Keratinocyte (primary cell): ENCODE results near the gene RORB.

Source experiments
- CTCF ChIP-seq, 3 experiments: IDR thresholded peaks in 1 of 3; conservative IDR thresholded peaks in 1 of 3; optimal IDR thresholded peaks in 1 of 3; 2 replicates in 2 of 3; 3 replicates in 1 of 3; pipeline versions ENCODE3 to v1.5.1; 2011; ENCODE audit warnings: low read length in 3 of 3, mild to moderate bottlenecking in 3 of 3, moderate library complexity in 2 of 3, control low read depth in 1 of 3, inconsistent platforms in 1 of 3; ENCODE audit not compliant: insufficient read depth in 2 of 3; ENCODE audit errors: extremely low read depth in 1 of 3
- EZH2 ChIP-seq: IDR thresholded peaks from one replicate; pipeline ENCODE4 v1.6.1; 2012; ENCODE audit warnings: inconsistent platforms, mild to moderate bottlenecking, low read length, moderate library complexity

- TF ChIP-seq CTCF (optimal IDR thresholded peaks at IDR 0.05 in 1 of 3, IDR thresholded peaks at IDR 0.05 in 1 of 3, conservative IDR thresholded peaks at IDR 0.05 in 1 of 3; ENCODE audit: extremely low read depth in 1 of 3, insufficient read depth in 2 of 3, low read length in 3 of 3) (no peak), EZH2 (no peak)
Observed at GRCh38 chr9:74519419-74519818, 22.3 kb downstream of the RORB start.
